HepG2 (cell line): ENCODE data around the gene RAI2. TPM values are rescaled to one million over a fixed set of nuclear protein-coding genes. Genes with fewer than 3 reads are reported as not detected.

Experiments used
- ATAC-seq: fragments of 200-7000 bp; cut with Tn5 transposase; 3 replicates; pipeline ENCODE4 v1.9.1; 2020; ENCODE audit warnings: mild to moderate bottlenecking, moderate library complexity
- BruUV-seq: library from RNA; stranded (reverse); fragments of 400-500 nt; replicated peaks from 2 replicates; lab custom pipeline; 2021; lab: Mats Ljungman, UMichigan
- CTCF ChIA-PET: fragments of 300-600 bp; formaldehyde crosslinking; extraction: SDS; loops from one replicate; lab custom pipeline; 2021; ENCODE audit warnings: low total read pairs, inconsistent platforms, low intra/inter-chr PET ratio; lab: Yijun Ruan, JAX
- POLR2A ChIA-PET: fragments of 350-600 bp; sonication (Branson Sonifier 250); formaldehyde crosslinking; loops from one replicate; lab custom pipeline; 2020; ENCODE audit warnings: antibody characterized with exemption, inconsistent platforms; lab: Yijun Ruan, JAX
- DNase-seq: peaks from one replicate; pipeline ENCODE4 v3.0.0-alpha.2; 2015; ENCODE audit warnings: low spot score
- FAIRE-seq: peaks from 3 replicates; lab custom pipeline; 2011; peaks lifted over from hg19 to GRCh38; lab: Jason Lieb, UNC
- H2AFZ ChIP-seq: one replicate; pipeline ENCODE4 v1.6.1; 2011; ENCODE audit warnings: low read length, inconsistent platforms
- H3K27ac ChIP-seq: fragments of 300-600 bp; 3 replicates; pipeline ENCODE4 v1.8.0; 2011; ENCODE audit warnings: mixed run types, mild to moderate bottlenecking, mixed read lengths, low read length, inconsistent platforms; ENCODE audit not compliant: insufficient read depth; ENCODE audit errors: extremely low read length
- H3K27me3 ChIP-seq, 2 experiments: fragments of 200-600 bp in 1 of 2; 2 replicates in 1 of 2; 3 replicates in 1 of 2; pipeline versions ENCODE4 v1.6.0 to v1.8.0; 2011; ENCODE audit warnings: low read length in 2 of 2, mild to moderate bottlenecking in 2 of 2, moderate library complexity in 2 of 2, inconsistent platforms in 1 of 2; ENCODE audit not compliant: insufficient read depth in 2 of 2, control insufficient read depth in 1 of 2
- H3K36me3 ChIP-seq, 2 experiments: fragments of 200-600 bp in 1 of 2; replicated peaks in 1 of 2; 2 replicates in 1 of 2; 3 replicates in 1 of 2; pipeline versions ENCODE4 v1.5.1 to v1.8.0; 2011; ENCODE audit warnings: low read length in 2 of 2, inconsistent platforms in 1 of 2; ENCODE audit not compliant: insufficient read depth in 2 of 2, control insufficient read depth in 1 of 2
- H3K4me1 ChIP-seq: 2 replicates; pipeline ENCODE4 v1.5.1; 2012; ENCODE audit warnings: low read length, inconsistent platforms; ENCODE audit not compliant: insufficient read depth
- H3K4me2 ChIP-seq: 2 replicates; pipeline ENCODE4 v1.6.0; 2011; ENCODE audit warnings: low read depth, low read length, inconsistent platforms
- H3K4me3 ChIP-seq, 3 experiments: fragments of 200-600 bp in 1 of 3; sonication (generic), shearing (Covaris generic) in 1 of 3; replicated peaks in 1 of 3; 2 replicates each; pipeline ENCODE4 v1.5.1; 2011 to 2016; ENCODE audit warnings: low read length in 3 of 3, inconsistent platforms in 2 of 3, low read depth in 2 of 3, mild to moderate bottlenecking in 2 of 3, control low read depth in 1 of 3, mixed read lengths in 1 of 3; ENCODE audit not compliant: insufficient read depth in 1 of 3
- H3K79me2 ChIP-seq: one replicate; pipeline ENCODE4 v1.6.1; 2011; ENCODE audit warnings: low read length, inconsistent platforms; ENCODE audit not compliant: insufficient read depth
- H3K9ac ChIP-seq: 2 replicates; pipeline ENCODE4 v1.6.0; 2011; ENCODE audit warnings: mild to moderate bottlenecking, low read depth, low read length, inconsistent platforms; ENCODE audit not compliant: insufficient read depth
- H3K9me3 ChIP-seq: 2 replicates; pipeline ENCODE4 v1.5.1; 2012; ENCODE audit warnings: mild to moderate bottlenecking, low read length
- H4K20me1 ChIP-seq: 2 replicates; pipeline ENCODE4 v1.6.0; 2011; ENCODE audit warnings: inconsistent platforms, mild to moderate bottlenecking, low read length, moderate library complexity; ENCODE audit not compliant: insufficient read depth
- CBX1 ChIP-seq: IDR thresholded peaks from one replicate; pipeline ENCODE4 v1.6.1; 2016; ENCODE audit warnings: antibody characterized with exemption, low read depth
- CEBPG ChIP-seq: IDR thresholded peaks from 2 replicates; pipeline ENCODE4 v1.6.1; 2016
- FOXK1 ChIP-seq: sonication (generic); formaldehyde crosslinking; IDR thresholded peaks from 2 replicates; pipeline ENCODE4 v1.4.0; 2020; ENCODE audit warnings: low read depth, missing genetic modification reagents, borderline replicate concordance
- FOXO1 ChIP-seq: sonication (generic); formaldehyde crosslinking; IDR thresholded peaks from 2 replicates; pipeline ENCODE4 v1.4.0; 2020; ENCODE audit warnings: missing genetic modification reagents
- HIVEP1 ChIP-seq: sonication (generic); formaldehyde crosslinking; IDR thresholded peaks from 2 replicates; pipeline ENCODE4 v1.4.0; 2020; ENCODE audit warnings: mild to moderate bottlenecking, missing genetic modification reagents
- KAT2B ChIP-seq: fragments of 150-350 bp; IDR thresholded peaks from 2 replicates; pipeline ENCODE4 v1.6.1; 2014; ENCODE audit warnings: low read depth, low read length, borderline replicate concordance
- KLF9 ChIP-seq: IDR thresholded peaks from 2 replicates; pipeline ENCODE4 v1.6.1; 2016; ENCODE audit warnings: low read depth
- NAIF1 ChIP-seq: sonication (generic); formaldehyde crosslinking; IDR thresholded peaks from 2 replicates; pipeline ENCODE4 v1.5.0; 2020; ENCODE audit warnings: mild to moderate bottlenecking, missing genetic modification reagents, borderline replicate concordance
- NFE2 ChIP-seq: sonication (generic); formaldehyde crosslinking; IDR thresholded peaks from 2 replicates; pipeline ENCODE4 v1.4.0; 2020; ENCODE audit warnings: missing genetic modification reagents
- NFE2L1 ChIP-seq: sonication (generic); formaldehyde crosslinking; IDR thresholded peaks from 2 replicates; pipeline ENCODE4 v1.4.0; 2020; ENCODE audit warnings: missing genetic modification reagents, mild to moderate bottlenecking, borderline replicate concordance
- PHF5A ChIP-seq: IDR thresholded peaks from one replicate; pipeline ENCODE4 v1.6.1; 2018; ENCODE audit warnings: low read depth, missing genetic modification reagents; ENCODE audit not compliant: unreplicated experiment
- SETDB1 ChIP-seq: sonication (generic); formaldehyde crosslinking; IDR thresholded peaks from 2 replicates; pipeline ENCODE4 v1.5.1; 2020; ENCODE audit warnings: missing genetic modification reagents, mild to moderate bottlenecking, borderline replicate concordance
- SIN3A ChIP-seq: IDR thresholded peaks from 2 replicates; pipeline ENCODE4 v1.6.1; 2011; ENCODE audit warnings: low read depth, mild to moderate bottlenecking, control low read depth, low read length, borderline replicate concordance
- SOX6 ChIP-seq, 2 experiments: fragments of 450-650 bp in 1 of 2; sonication (generic) in 1 of 2; formaldehyde crosslinking in 1 of 2; IDR thresholded peaks; 2 replicates each; pipeline versions ENCODE4 v1.4.0 to v1.6.1; 2017 to 2020; ENCODE audit warnings: antibody characterized with exemption in 1 of 2, mild to moderate bottlenecking in 1 of 2, missing genetic modification reagents in 1 of 2
- TOE1 ChIP-seq: sonication (generic); formaldehyde crosslinking; IDR thresholded peaks from 2 replicates; pipeline ENCODE4 v1.4.0; 2020; ENCODE audit warnings: mild to moderate bottlenecking, missing genetic modification reagents
- U2AF1 ChIP-seq: fragments of 200-400 bp; formaldehyde crosslinking; optimal IDR thresholded peaks from 2 replicates; pipeline ENCODE3; 2017; ENCODE audit warnings: mild to moderate bottlenecking, low read depth, low read length
- ZFP41 ChIP-seq: sonication (generic); formaldehyde crosslinking; IDR thresholded peaks from 2 replicates; pipeline ENCODE4 v1.4.0; 2020; ENCODE audit warnings: mild to moderate bottlenecking, missing genetic modification reagents, borderline replicate concordance
- ZNF138 ChIP-seq: sonication (generic); formaldehyde crosslinking; IDR thresholded peaks from 2 replicates; pipeline ENCODE4 v1.5.0; 2020; ENCODE audit warnings: mild to moderate bottlenecking, low read depth, missing genetic modification reagents
- ZNF251 ChIP-seq: sonication (generic); formaldehyde crosslinking; IDR thresholded peaks from 2 replicates; pipeline ENCODE4 v1.9.0; 2021; ENCODE audit warnings: mild to moderate bottlenecking, missing genetic modification reagents
- ZNF564 ChIP-seq: sonication (generic); formaldehyde crosslinking; IDR thresholded peaks from 2 replicates; pipeline ENCODE4 v1.8.1; 2023; ENCODE audit warnings: mild to moderate bottlenecking, missing genetic modification reagents
- ZNF737 ChIP-seq: sonication (generic); formaldehyde crosslinking; IDR thresholded peaks from 2 replicates; pipeline ENCODE4 v1.5.0; 2020; ENCODE audit warnings: missing genetic modification reagents, mild to moderate bottlenecking, borderline replicate concordance
- ZNF878 ChIP-seq: sonication (generic); formaldehyde crosslinking; IDR thresholded peaks from 2 replicates; pipeline ENCODE4 v1.8.1; 2023; ENCODE audit warnings: mild to moderate bottlenecking, missing genetic modification reagents, moderate library complexity
- ZNF883 ChIP-seq: sonication (generic); formaldehyde crosslinking; IDR thresholded peaks from 2 replicates; pipeline ENCODE4 v1.5.1; 2020; ENCODE audit warnings: mild to moderate bottlenecking, missing genetic modification reagents; ENCODE audit errors: not compliant biosample characterization
- ZNF891 ChIP-seq: sonication (generic); formaldehyde crosslinking; IDR thresholded peaks from 2 replicates; pipeline ENCODE4 v1.5.0; 2020; ENCODE audit warnings: mild to moderate bottlenecking, missing genetic modification reagents
- WGBS: methylation state at CpG from one replicate; pipeline ENCODE4 v1.1.6; 2017; ENCODE audit warnings: low lambda C conversion rate; 5-methylcytosine and 5-hydroxymethylcytosine counted together
- in situ Hi-C: cut with HindIII; loops from 2 replicates; pipeline ENCODE4 v1.10.0; 2017; ENCODE audit warnings: low pct_unique_long_range_greater_than_20kb; ENCODE audit not compliant: extremely low pct_ligation_motif_present
- intact Hi-C: fragments of 100-400 bp; cut with micrococcal nuclease; formaldehyde crosslinking; loops from one replicate; pipeline ENCODE4 v1.10.0; 2022; ENCODE audit not compliant: unreplicated experiment
- polyA plus RNA-seq, 8 experiments: library from polyadenylated mRNA; depleted of rRNA in 3 of 8; stranded (reverse) in 7 of 8; unstranded in 1 of 8; fragments of >200 nt; fragmentation: Illumina TruSeq in 4 of 8; extraction: Trizol in 4 of 8; gene quantifications; 2 replicates each; pipeline versions ENCODE4 v1.2.1 to v1.2.3, GENCODE V29; 2011 to 2016; ENCODE audit warnings: low read depth in 4 of 8, missing spikeins in 1 of 8, mixed read lengths in 1 of 8; ENCODE audit not compliant: insufficient read depth in 1 of 8
- total RNA-seq, 5 experiments: library from RNA; depleted of rRNA; stranded (reverse); fragments of >200 nt; fragmentation: Illumina TruSeq; extraction: Trizol; gene quantifications; 2 replicates each; pipeline ENCODE4 v1.2.3, GENCODE V29; 2016; ENCODE audit warnings: low read depth in 1 of 5
- TF ChIP-seq, protein P1 (sequence below): sonication (generic); formaldehyde crosslinking; IDR thresholded peaks from 2 replicates; pipeline ENCODE4 v1.5.0; 2020; ENCODE audit warnings: missing genetic modification reagents, mild to moderate bottlenecking, borderline replicate concordance

RAI2 gene
- total and polyA plus RNA-seq, 2 of the 13 experiments (the other 11 are each of a cell fraction or from before 2014, with no cell fraction given), result not detected

DNA sequence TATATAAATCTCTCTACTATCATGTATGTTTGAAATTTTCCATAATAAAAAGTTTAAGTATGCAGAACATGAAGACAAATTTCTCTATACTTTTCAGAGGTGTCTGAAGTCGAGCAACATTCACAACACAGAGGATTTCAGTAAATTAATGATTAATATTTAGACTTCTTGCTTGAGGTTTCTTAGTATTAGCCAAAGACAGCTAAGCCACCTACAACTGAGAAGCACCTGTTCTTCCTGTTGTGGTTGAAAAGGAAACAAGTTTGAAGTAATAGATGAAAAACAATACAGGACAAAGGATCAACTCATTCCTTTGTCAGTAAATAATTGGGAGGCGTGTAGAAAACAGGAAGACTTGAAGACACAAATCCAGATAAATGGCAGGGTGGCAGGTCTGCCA is 102.7 kb downstream of the RAI2 start:
- POLR2A ChIA-PET, result no interaction called here
- no peaks in the 10 kb centered on the region for H3K36me3 ChIP-seq

DNA sequence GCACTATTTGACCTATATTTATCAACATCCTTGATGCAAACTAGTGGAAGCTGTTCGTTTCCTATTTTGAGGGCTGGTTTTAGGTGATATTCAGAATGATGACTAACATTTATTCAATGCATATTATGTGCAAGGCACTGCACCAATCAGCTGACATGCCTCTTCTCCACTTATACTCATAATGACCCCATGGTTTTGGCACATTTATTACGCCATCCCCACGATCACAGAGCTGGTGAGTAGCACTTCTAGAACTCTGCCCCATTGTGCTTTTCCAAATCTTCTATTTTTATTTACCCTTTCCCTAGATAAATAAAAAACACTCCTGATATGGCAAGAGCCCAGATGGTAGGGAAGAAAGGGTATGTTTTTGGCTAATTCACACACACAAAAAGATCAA is 110.7 kb downstream of the RAI2 start:
- no peak for FAIRE-seq
- TF ChIP-seq NAIF1 (CRISPR knock-in tag), result no peak
- TF ChIP-seq CEBPG, result no peak
- no peak for TF ChIP-seq TOE1 (CRISPR knock-in tag)
- no peak for TF ChIP-seq FOXK1
- TF ChIP-seq, protein P1, sequence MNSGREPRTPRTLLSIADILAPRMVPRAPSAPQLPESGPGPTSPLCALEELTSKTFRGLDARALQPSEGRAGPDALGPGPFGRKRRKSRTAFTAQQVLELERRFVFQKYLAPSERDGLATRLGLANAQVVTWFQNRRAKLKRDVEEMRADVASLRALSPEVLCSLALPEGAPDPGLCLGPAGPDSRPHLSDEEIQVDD (CRISPR knock-in tag), result no peak
- no peak for TF ChIP-seq NFE2L1
- TF ChIP-seq ZNF878 (CRISPR knock-in tag), result no peak
- TF ChIP-seq SETDB1 (CRISPR knock-in tag), result no peak
- no peak for TF ChIP-seq NFE2 (CRISPR knock-in tag)
- no peak for TF ChIP-seq ZNF883 (CRISPR knock-in tag)
- no peak for TF ChIP-seq FOXO1
- no peak for TF ChIP-seq CBX1
- TF ChIP-seq ZNF891 (CRISPR knock-in tag), result no peak
- TF ChIP-seq PHF5A, result no peak
- Histone ChIP-seq H3K9ac (no peak overlapping the region), H3K79me2 (peaks cover 45% of the 10 kb centered on the region), H3K9me3 (no peaks in the 10 kb centered on the region), H2AFZ (no peak overlapping the region), H3K36me3 (peaks cover 4 to 34% of the 10 kb centered on the region in 2 experiments), H3K27ac (no peak overlapping the region), H3K27me3 (no peaks in the 10 kb centered on the region), H4K20me1 (no peaks in the 10 kb centered on the region), H3K4me3 (no peak overlapping the region), H3K4me2 (no peak overlapping the region), H3K4me1 (peaks cover 52% of the 10 kb centered on the region)
- intact Hi-C loops, result no loop called here
- POLR2A ChIA-PET, result interaction anchor here (0.5 kb wide), 1 partner anchor 979 kb away, joined by 4 read pairs; no protein-coding TSS in a partner anchor
- in situ Hi-C loops, result no loop called here
- ATAC-seq, result no peak
- no TSS peak for BruUV-seq
- WGBS, result 88% methylated on average over 3 of the region's 3 CpGs
- CTCF ChIA-PET, result no interaction called here
- no peak for DNase-seq

More for the DNA sequence above, 102.7 kb downstream of the RAI2 start:
- no peaks in the 10 kb centered on the region for H3K9me3 ChIP-seq
- H3K4me2 ChIP-seq, result no peak overlapping the region
- H2AFZ ChIP-seq, result no peak overlapping the region
- no peak for FAIRE-seq
- H3K4me1 ChIP-seq, result no peaks in the 10 kb centered on the region
- no peak overlapping the region for H3K4me3 ChIP-seq
- BruUV-seq, result no TSS peak
- no peaks in the 10 kb centered on the region for H4K20me1 ChIP-seq
- intact Hi-C loops, result no loop called here
- no peaks in the 10 kb centered on the region for H3K79me2 ChIP-seq
- WGBS, result 57% methylated on average over 2 of the region's 2 CpGs
- H3K27ac ChIP-seq, result no peak overlapping the region
- TF ChIP-seq SIN3A (no peak), KAT2B (no peak), ZNF138 (no peak), ZNF737 (CRISPR knock-in tag) (no peak), ZNF564 (no peak), ZFP41 (CRISPR knock-in tag) (no peak), HIVEP1 (no peak), ZNF251 (no peak), SOX6 (IDR thresholded peaks at IDR 0.05) (no peak), SOX6 (CRISPR knock-in tag; IDR thresholded peaks at IDR 0.05) (no peak), U2AF1 (no peak), KLF9 (CRISPR knock-in tag) (no peak), ZNF891 (CRISPR knock-in tag) (no peak)
- TF ChIP-seq, all 625 proteins: peak for 0
- ATAC-seq (no peak), DNase-seq (no peak)
- in situ Hi-C loops, result no loop called here
- CTCF ChIA-PET, result no interaction called here
- no peak overlapping the region for H3K9ac ChIP-seq
- no peaks in the 10 kb centered on the region for H3K27me3 ChIP-seq
